HL-60 (cell line): ENCODE data around the gene IRAK4.

Source experiments
- POLR2AphosphoS5 ChIP-seq: IDR thresholded peaks from 2 replicates; pipeline ENCODE4 v1.6.1; 2012; ENCODE audit warnings: low read depth
- REST ChIP-seq: IDR thresholded peaks from 2 replicates; pipeline ENCODE4 v1.6.1; 2012; ENCODE audit warnings: low read depth; ENCODE audit not compliant: insufficient replicate concordance

GRCh38 chr12:43776498-43776897 lies 17.7 kb downstream of the IRAK4 start:
- TF ChIP-seq REST (no peak), POLR2AphosphoS5 (no peak)
